MG63 (cell line): ENCODE results near the gene F11R. TPM values are rescaled to one million over a fixed set of nuclear protein-coding genes. Genes with fewer than 3 reads are reported as not detected.
"Not testable (repeated sequence)": the region's sequence is repeated elsewhere in the genome, so short reads cannot be mapped to it uniquely, and the experiment has no call there.

Source experiments
- DNase-seq: peaks from one replicate; pipeline ENCODE4 v3.0.0-alpha.2; 2020
- H3K27me3 ChIP-seq: fragments of 250-450 bp; sonication (Bioruptor Pico); 2 replicates; pipeline ENCODE4 v1.5.1; 2020; ENCODE audit warnings: mild to moderate bottlenecking, moderate library complexity
- H3K36me3 ChIP-seq: fragments of 250-450 bp; sonication (Bioruptor Pico); 2 replicates; pipeline ENCODE4 v1.5.1; 2020; ENCODE audit warnings: mild to moderate bottlenecking, moderate library complexity
- H3K4me3 ChIP-seq: fragments of 250-450 bp; sonication (Bioruptor Pico); 2 replicates; pipeline ENCODE4 v1.5.1; 2020; ENCODE audit warnings: mild to moderate bottlenecking, moderate library complexity
- H3K9me3 ChIP-seq: fragments of 250-450 bp; sonication (Bioruptor Pico); 2 replicates; pipeline ENCODE4 v1.5.1; 2020; ENCODE audit warnings: mild to moderate bottlenecking, moderate library complexity
- total RNA-seq: library from RNA; depleted of rRNA; stranded (reverse); fragments of >200 nt; shearing (Covaris generic); gene quantifications from 2 replicates; pipeline ENCODE4 v1.2.3, GENCODE V29; 2014; ENCODE audit warnings: low replicate concordance

The F11R gene
- total RNA-seq, 1 experiment from 2014 or later: 1.7 TPM

DNA sequence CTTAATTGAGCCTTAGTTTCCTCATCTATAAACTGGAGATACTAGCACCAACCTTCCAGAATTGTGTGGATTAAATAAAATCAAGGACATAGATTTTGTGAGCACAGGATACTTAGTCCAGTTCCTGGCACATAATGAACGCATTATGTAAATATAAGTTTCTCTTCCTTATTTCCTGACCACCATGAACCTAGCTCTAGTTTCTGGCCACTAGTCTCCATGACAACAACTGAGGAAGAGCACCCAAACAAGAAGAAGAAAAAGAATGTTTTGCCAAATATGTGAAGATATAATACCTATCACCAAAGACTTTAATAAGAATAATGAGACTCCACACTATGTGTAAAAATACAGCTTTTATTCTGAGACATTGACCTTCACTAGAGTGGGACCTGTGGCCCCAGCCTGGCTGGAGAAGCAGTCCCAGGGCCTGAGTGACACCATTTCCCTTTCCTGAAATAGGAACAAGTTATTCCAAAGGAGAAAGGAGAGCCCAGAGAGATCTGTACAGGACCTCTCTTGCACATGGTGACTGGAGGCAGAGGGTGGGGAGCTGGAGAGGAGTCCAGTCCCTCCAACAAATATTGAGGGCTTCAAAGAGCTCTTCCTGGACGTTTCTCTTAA, 25.8 kb upstream of the F11R start:
- Histone ChIP-seq H3K27me3 (no peaks in the 10 kb centered on the region), H3K4me3 (peak overlapping the region; percentile 81)
- DNase-seq: no peak

DNA sequence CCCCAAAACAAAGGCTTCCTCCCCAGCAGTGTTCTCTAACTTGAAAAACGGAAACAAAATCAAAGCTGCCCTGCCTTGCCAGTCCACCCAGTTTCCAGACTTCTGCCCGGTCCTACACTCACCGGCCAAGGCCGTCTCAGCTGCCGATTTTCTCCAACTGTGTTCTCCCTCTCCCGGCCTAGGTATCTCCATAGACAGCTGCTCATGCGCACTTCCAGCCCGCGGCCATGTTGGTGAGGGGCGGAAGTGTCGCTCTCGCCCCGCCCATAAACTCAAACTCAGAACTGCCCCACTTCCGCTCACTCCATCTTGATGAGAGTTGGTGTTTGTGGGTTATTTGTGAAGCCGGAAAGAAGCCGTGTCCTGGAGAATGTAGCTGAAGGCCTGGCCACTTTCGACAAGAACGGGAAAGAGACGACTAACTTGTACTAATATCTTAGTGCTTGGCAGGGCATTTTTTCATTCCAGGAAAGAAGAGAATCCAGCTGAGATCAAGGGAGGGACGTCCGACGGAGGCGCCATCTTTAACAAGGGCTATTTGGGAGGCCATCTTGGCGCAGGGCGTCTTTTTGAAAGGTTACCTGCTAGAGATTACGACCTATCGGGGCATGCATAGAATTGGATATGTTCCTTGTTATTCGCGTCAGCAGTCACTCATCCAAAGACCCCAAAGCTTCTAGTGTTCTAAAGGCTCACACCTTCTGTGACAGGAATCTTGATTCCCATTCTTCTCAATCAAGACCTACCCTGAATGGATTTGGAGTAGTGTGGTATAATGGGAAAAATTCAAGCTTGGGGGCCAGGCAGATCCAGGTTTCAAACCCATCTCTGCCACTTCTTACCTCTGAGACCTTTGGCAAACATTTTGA, 25.0 kb upstream of the F11R start, which contains the start of gene USF1:
Gene USF1 (minus strand): TSS at position 242 of the 869 bp plus-strand sequence. CDS start 2,702 bp downstream, outside the sequence.
- Histone ChIP-seq H3K9me3 (peaks cover 5% of the 10 kb centered on the region; the same call in 1 of the 2 replicates), H3K27me3 (no peaks in the 10 kb centered on the region), H3K36me3 (peaks cover 23% of the 10 kb centered on the region), H3K4me3 (peak within 1 kb of the TSS; percentile 81)
- DNase-seq: peak; percentile 94

More for the DNA sequence above, 25.8 kb upstream of the F11R start:
- Histone ChIP-seq H3K9me3 (peaks cover 5% of the 10 kb centered on the region; the same call in 1 of the 2 replicates), H3K36me3 (peaks cover 17% of the 10 kb centered on the region)

DNA sequence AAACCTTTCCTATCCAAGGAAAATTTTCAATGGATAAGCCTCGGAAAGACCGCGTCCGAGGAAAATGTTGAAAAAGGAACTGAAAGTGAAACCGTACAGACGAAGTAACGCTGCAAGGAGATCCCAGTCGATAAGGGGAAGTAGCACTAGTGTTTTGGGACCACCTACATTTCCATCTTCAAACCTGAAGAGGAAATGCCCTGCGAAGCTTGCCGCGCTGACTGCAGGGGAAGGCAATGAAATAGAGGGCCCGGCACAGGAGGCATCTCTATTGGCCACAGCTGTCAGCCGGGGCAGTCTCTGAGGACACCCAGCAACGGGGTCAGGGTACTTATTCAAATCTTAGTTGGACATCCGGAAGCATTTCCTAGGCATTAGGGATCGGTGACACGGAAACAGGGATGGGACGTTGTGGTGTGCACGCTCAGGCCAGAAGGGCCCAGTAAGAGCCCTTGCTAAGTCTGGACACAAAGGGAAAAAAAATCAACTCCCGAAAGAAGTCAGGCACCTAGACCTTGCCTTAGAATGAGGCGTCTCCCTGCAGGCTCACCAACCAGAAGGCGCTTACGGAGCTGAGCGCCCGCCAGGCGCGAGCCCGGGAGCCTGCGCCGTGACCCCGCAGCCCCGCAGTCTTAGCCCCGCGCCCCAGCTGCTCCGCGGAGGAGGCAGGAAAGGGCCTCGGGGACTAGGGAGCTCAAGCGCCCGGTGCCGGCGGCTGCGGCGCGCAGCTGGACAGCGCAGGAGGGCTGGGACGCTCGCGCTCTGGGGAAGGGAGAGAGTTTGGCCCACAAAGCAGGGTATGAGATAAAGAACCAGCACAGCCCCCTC, 24.2 kb upstream of the F11R start:
- DNase-seq: peak; percentile 68
- H3K9me3 ChIP-seq: peaks cover 5% of the 10 kb centered on the region; the same call in 1 of the 2 replicates
- H3K4me3 ChIP-seq: peak overlapping the region; percentile 81
- peaks cover 31% of the 10 kb centered on the region for H3K36me3 ChIP-seq
- H3K27me3 ChIP-seq: no peaks in the 10 kb centered on the region

DNA sequence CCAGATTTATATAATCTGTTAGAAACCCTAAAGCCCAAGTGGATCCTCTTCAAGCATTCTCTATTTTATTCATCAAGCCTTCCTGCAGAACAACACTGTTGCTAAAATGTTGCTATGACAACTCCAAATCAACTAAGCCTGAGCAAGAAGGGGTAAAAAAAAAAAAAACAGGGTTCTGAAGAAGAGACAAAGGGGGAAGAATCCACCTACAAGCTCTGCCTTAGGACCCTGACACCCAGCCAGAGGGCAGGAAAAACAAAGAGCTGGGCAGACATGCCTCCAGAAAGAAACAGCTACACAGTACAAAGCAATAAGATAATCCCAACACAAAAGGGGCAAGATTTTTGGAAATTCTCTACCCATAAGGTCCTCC, 23.6 kb upstream of the F11R start:
- DNase-seq: no peak
- H3K36me3 ChIP-seq: peaks cover 37% of the 10 kb centered on the region
- no peaks in the 10 kb centered on the region for H3K27me3 ChIP-seq
- peaks cover 5% of the 10 kb centered on the region; the same call in 1 of the 2 replicates for H3K9me3 ChIP-seq
- H3K4me3 ChIP-seq: peak overlapping the region; percentile 81

DNA sequence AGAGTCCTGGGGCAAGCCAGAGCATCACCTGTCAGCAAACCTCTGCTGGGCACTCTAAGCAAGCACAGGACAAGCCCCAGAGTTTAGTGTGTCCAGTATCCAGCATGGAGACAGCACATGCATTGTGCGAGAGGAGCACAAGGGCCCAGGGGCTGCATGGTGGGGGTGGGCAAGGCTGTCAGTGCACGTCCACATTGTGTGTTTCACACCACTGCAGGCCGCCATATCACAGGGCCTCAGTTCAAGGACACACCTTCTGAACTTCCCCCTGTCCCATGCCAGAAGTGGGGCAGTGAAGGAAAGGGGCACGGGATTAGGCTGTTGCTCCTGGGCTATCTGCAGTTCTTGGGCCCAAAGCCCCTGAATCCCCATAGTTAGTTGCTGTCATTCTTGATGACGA, 18.6 kb upstream of the F11R start:
- Histone ChIP-seq H3K27me3 (no peaks in the 10 kb centered on the region), H3K9me3 (no peaks in the 10 kb centered on the region), H3K36me3 (peaks cover 43% of the 10 kb centered on the region), H3K4me3 (no peak overlapping the region)
- no peak for DNase-seq

DNA sequence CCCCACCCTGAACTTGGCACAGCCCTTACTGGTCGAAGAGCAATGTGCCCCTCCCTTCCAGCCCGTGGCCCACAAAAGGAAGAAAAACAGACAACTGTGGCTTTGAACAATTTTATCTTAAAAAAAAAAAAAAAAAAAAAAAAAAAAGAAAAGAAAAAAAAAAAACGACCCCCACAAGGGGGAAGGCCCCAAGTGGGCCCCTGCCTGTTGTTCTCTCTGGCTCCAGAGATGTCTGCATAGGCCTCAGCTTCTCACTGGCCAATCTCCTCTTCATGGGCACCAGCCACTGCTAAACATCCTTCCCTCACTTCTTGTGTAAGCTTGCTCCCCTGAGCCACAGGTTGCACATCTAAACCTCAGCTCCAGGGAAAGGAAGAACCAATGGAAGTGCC, 18.2 kb upstream of the F11R start:
- no peak overlapping the region for H3K4me3 ChIP-seq
- no peak for DNase-seq
- peaks cover 43% of the 10 kb centered on the region for H3K36me3 ChIP-seq
- no peaks in the 10 kb centered on the region for H3K27me3 ChIP-seq
- no peaks in the 10 kb centered on the region for H3K9me3 ChIP-seq

DNA sequence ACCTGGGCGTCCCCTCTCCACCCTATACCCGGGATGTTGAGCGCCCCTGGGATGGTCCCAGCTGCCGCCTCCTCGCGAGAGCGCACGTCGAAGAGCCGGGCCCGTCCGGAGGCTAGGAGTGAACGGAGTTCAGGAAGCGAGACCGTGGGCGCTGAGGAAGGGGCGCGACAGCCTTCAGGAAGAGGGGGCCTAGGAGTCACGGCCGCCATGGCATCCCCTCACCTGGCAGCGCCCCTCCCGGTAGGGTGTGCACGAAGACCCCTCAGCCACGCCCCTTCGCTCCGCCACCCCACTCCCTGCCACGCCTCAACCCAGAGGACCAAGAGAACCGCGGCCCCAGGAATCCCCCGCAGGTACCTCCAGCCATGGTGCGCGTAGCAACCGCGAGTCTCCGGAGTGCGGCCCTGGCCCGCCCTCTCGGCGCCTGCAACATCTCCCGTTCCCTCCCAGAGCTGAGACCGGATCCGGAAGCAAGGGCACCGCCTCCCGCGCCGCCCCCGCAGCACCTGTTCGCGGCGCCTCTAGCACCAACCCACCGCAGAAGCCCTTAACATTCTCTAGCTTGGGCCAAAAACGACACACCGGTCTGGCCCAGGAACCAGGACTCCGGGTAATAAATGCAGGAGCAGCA, 17.7 kb upstream of the F11R start, which contains the start of gene TSTD1:
Gene TSTD1 (minus strand): TSS at position 442 of the 631 bp plus-strand sequence. CDS start 75 bp downstream, at position 367.
- Histone ChIP-seq H3K27me3 (no peaks in the 10 kb centered on the region), H3K9me3 (no peaks in the 10 kb centered on the region), H3K36me3 (peaks cover 43% of the 10 kb centered on the region), H3K4me3 (no peak within 1 kb of the TSS)
- DNase-seq: no peak

DNA sequence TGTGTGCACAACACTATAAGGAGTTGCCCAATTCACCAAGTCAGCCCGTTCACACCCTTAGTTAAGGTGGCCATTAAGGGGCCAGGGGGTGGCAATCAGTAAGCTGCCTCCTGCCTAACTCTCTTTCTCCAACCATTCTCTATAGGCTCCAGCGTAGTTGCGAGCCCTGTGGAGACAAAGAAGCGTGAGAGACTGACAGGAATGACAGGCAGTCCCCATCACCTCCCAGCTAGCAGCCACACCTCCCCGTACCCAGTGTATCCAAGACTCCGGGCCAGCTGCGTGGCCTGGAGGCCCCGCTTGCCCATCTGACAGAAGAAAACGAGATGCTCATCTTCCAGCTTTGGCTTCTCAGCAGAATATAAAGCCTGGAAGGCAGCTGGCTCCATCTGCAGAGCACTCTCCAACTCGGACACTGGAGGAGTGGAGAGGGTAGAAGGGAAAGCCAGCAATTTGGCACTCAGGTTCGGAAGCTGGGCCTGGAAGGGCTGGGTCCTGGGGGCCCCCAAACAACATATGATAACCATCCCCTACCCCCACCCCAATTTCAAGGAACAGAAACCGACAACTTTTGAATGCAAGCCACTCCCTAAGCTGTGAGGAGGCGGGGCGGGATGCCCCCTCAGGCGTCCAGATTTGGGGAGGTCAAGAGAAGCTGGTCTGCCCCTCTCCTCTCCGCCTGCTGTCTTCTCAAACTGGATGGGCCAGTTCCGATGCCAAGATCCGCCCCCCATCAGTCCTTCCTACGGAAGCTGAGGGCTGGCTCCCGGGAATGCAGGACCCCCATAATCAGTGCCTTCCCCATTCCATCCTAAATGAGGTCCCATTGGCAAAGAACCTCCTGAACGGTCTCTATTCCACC, 16.9 kb upstream of the F11R start:
- DNase-seq: no peak
- Histone ChIP-seq H3K4me3 (no peak overlapping the region), H3K27me3 (no peaks in the 10 kb centered on the region), H3K36me3 (peaks cover 38% of the 10 kb centered on the region), H3K9me3 (no peaks in the 10 kb centered on the region)

DNA sequence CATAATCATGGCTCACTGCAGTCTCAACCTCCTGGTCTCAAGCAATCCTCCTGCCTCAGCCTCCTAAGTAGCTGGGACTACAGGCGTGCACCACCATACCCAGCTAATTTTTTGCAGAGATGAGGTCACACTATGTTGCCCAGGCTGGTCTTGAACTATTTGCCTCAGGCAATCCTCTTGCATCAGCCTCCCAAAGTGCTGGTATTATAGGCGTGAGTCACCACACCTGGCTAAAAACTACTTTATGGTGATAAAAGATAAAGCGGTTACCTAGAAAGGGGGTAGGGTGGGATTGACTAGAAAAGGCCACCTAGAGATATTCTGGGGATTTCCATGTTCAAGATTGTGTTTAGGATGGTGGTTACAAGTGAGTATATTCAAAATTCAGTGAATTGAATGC, 12.8 kb upstream of the F11R start:
- no peak for DNase-seq

DNA sequence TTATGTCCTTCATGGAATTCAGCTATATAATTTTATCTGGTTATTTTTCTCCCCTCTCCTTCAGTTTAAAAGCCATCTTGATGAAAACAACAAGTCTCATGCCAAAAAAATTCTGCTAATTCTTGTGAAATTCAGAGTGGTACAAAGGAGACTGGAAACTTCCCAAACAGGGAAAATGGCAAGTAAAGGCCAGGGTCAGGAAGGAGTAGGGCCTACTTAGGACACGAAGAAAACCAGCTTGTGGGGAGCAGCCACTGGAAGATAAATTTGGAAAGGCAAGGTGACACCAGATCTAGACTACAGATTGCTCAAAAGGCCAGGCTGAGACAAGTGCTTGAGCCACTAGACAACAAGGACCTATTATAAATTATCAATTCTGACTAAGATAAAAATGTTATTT, 11.5 kb upstream of the F11R start:
- H3K27me3 ChIP-seq: no peaks in the 10 kb centered on the region
- H3K4me3 ChIP-seq: no peak overlapping the region
- no peak for DNase-seq
- H3K9me3 ChIP-seq: no peaks in the 10 kb centered on the region
- H3K36me3 ChIP-seq: no peaks in the 10 kb centered on the region

More for the DNA sequence above, 12.8 kb upstream of the F11R start:
- Histone ChIP-seq H3K4me3 (no peak overlapping the region), H3K9me3 (no peaks in the 10 kb centered on the region), H3K27me3 (no peaks in the 10 kb centered on the region), H3K36me3 (peaks cover under 1% of the 10 kb centered on the region; the same call in 1 of the 2 replicates)

DNA sequence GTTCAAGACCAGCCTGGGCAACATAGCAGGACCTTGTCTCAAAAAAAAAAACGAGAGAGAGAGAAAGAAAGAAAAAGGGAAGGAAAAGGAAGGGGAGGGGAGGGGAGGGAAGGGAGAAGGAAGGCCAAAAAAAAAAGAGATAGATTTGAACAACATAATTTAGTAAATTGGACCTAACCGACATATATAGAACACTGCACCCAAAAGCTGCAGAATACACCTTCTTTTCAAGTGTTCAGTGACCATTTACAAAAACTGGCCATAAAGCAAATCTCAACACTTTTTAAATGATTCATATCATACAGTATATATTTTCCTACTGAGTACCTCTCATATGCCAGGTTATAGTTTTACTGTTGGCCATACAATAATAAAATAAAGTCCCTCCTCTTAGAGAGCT, 10.9 kb upstream of the F11R start:
- Histone ChIP-seq H3K36me3 (no peaks in the 10 kb centered on the region), H3K4me3 (no peak overlapping the region), H3K9me3 (no peaks in the 10 kb centered on the region), H3K27me3 (no peaks in the 10 kb centered on the region)
- no peak for DNase-seq

DNA sequence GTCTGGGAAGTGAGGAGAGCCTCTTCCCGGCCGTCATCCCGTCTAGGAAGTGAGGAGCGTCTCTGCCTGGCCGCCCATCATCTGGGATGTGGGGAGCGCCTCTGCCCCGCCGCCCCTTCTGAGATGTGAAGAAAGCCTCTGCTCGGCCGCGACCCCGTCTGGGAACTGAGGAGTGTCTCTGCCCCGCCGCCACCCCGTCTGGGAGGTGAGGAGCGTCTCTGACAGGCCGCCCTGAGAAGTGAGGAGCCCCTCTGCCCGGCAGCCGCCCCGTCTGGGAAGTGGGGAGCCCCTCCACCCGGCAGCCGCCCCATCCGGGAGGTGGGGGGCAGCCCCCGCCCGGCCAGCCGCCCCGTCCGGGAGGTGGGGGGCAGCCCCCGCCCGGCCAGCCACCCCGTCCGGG, 8.5 kb upstream of the F11R start:
- H3K9me3 ChIP-seq, H3K4me3 ChIP-seq, DNase-seq, H3K36me3 ChIP-seq, H3K27me3 ChIP-seq: not testable (repeated sequence)

DNA sequence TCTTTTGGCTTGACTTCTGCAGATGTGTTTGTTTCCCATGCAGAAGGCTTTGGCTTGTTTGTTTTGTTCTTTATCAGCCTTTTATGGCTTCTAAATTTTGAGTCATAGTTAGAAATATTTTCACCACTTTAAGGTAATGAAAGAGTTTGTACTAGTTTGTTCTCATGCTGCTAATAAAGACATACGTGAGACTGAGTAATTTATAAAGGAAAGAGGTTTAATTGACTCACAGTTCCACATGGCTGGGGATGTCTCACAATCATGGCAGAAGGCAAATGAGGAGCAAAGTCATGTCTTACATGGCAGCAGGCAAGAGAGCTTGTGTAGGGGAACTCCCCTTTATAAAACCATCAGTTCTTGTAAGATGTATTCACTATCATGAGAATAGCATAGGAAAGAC, 6.0 kb upstream of the F11R start:
- H3K36me3 ChIP-seq, DNase-seq, H3K9me3 ChIP-seq, H3K27me3 ChIP-seq, H3K4me3 ChIP-seq: not testable (repeated sequence)

DNA sequence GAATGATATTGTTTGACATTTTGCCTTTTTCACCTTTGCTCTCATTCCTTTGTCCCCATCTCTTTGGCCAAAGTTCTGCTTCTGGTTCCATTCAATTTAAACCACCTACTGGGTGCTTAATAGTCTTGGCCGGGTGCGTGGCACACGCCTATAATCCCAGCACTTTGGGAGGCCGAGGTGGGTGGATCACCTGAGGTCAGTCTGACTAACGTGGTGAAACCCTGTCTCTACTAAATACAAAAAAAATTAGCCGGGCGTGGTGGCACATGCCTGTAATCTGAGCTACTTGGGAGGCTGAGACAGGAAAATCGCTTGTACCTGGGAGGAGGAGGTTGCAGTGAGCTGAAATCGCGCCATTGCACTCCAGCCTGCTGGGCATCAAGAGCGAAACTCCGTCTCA, 1.5 kb upstream of the F11R start:
- DNase-seq: not testable (repeated sequence)

DNA sequence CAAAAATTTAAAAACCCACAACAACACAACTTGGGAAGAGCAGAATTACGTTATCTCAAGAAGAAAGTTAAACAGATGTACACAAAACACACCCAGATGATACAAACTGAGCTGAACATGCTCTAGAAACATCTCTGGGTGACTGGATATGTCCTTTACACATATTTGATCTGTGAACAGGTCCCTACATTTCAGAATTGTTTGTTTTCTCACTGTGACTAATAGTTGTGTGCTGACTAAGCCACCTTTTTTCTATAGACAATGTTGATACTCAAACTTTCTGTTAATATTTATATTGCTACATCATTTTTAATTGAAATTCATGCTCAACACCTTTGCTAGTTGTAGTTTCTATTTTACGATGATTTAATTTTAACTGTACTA, 1.0 kb upstream of the F11R start:
- no peaks in the 10 kb centered on the region for H3K36me3 ChIP-seq
- DNase-seq: no peak
- H3K27me3 ChIP-seq: peaks cover 14% of the 10 kb centered on the region
- H3K4me3 ChIP-seq: no peak overlapping the region
- no peaks in the 10 kb centered on the region for H3K9me3 ChIP-seq

More for the DNA sequence above, 1.5 kb upstream of the F11R start:
- H3K36me3 ChIP-seq, H3K4me3 ChIP-seq, H3K9me3 ChIP-seq: not testable (repeated sequence)
- H3K27me3 ChIP-seq: peaks cover 14% of the 10 kb centered on the region
